Liver (tissue), 9 donors: Measurements from ENCODE around the gene NKD2. TPM values are rescaled to one million over a fixed set of nuclear protein-coding genes. Genes with fewer than 3 reads are reported as not detected.

Experiments
- DNase-seq: peaks from one replicate; pipeline ENCODE4 v3.0.0-alpha.2; 2017; ENCODE audit warnings: low spot score
- H3K27ac ChIP-seq, 2 donors: one replicate each; pipeline ENCODE4 v1.7.0; 2013; ENCODE audit warnings: inconsistent platforms in 2 of 2, low read length in 2 of 2, control low read depth in 1 of 2, low read depth in 1 of 2, mild to moderate bottlenecking in 1 of 2
- H3K27me3 ChIP-seq, 4 donors: one replicate each; pipeline versions ENCODE4 v1.6.1 to v1.7.0; 2013; ENCODE audit warnings: low read length in 3 of 4, inconsistent platforms in 1 of 4, mild to moderate bottlenecking in 1 of 4, moderate library complexity in 1 of 4; ENCODE audit not compliant: control insufficient read depth in 4 of 4, insufficient read depth in 4 of 4
- H3K36me3 ChIP-seq, 4 donors: one replicate each; pipeline versions ENCODE4 v1.6.1 to v1.7.0; 2013; ENCODE audit warnings: low read length in 3 of 4, mild to moderate bottlenecking in 3 of 4, low read depth in 1 of 4, moderate library complexity in 1 of 4; ENCODE audit not compliant: control insufficient read depth in 4 of 4, insufficient read depth in 3 of 4
- H3K4me1 ChIP-seq, 4 donors: one replicate each; pipeline versions ENCODE4 v1.6.1 to v1.7.0; 2013; ENCODE audit warnings: low read length in 3 of 4, mild to moderate bottlenecking in 3 of 4, moderate library complexity in 1 of 4; ENCODE audit not compliant: control insufficient read depth in 4 of 4, insufficient read depth in 4 of 4
- H3K4me3 ChIP-seq, 3 donors: one replicate each; pipeline versions ENCODE4 v1.6.1 to v1.7.0; 2013; ENCODE audit warnings: low read length in 3 of 3, control low read depth in 1 of 3, low read depth in 1 of 3, mild to moderate bottlenecking in 1 of 3
- H3K9ac ChIP-seq, 2 donors: one replicate each; pipeline ENCODE4 v1.7.0; 2013; ENCODE audit warnings: low read length in 2 of 2, mild to moderate bottlenecking in 2 of 2, moderate library complexity in 2 of 2, control low read depth in 1 of 2, low read depth in 1 of 2
- H3K9me3 ChIP-seq, 4 donors: one replicate each; pipeline versions ENCODE4 v1.6.1 to v1.7.0; 2013; ENCODE audit warnings: low read length in 3 of 4; ENCODE audit not compliant: control insufficient read depth in 4 of 4
- ATF3 ChIP-seq: IDR thresholded peaks from 2 replicates; pipeline ENCODE4 v1.6.1; 2016; ENCODE audit warnings: antibody characterized with exemption
- CTCF ChIP-seq: fragments of 150-350 bp; IDR thresholded peaks from 2 replicates; pipeline ENCODE4 v1.5.1; 2017; ENCODE audit warnings: improper control_type of control experiment, low read depth, low read length; ENCODE audit not compliant: missing input control
- EGR1 ChIP-seq, 2 donors: IDR thresholded peaks; 2 replicates each; pipeline ENCODE4 v1.6.1; 2016 to 2018; ENCODE audit warnings: antibody characterized with exemption in 2 of 2, low read depth in 2 of 2
- FOXA2 ChIP-seq: IDR thresholded peaks from 2 replicates; pipeline ENCODE4 v1.6.1; 2016; ENCODE audit warnings: antibody characterized with exemption
- HNF4A ChIP-seq, 2 donors: conservative IDR thresholded peaks; 2 replicates each; pipeline ENCODE4 v1.6.1; 2016; ENCODE audit warnings: antibody characterized with exemption in 2 of 2, mild to moderate bottlenecking in 2 of 2
- HNF4G ChIP-seq: IDR thresholded peaks from 2 replicates; pipeline ENCODE4 v1.6.1; 2016; ENCODE audit warnings: antibody characterized with exemption
- NR2F2 ChIP-seq: IDR thresholded peaks from 2 replicates; pipeline ENCODE4 v1.6.1; 2016; ENCODE audit warnings: antibody characterized with exemption
- SP1 ChIP-seq: IDR thresholded peaks from 2 replicates; pipeline ENCODE4 v1.6.1; 2018; ENCODE audit warnings: antibody characterized with exemption, mild to moderate bottlenecking
- YY1 ChIP-seq: IDR thresholded peaks from 2 replicates; pipeline ENCODE4 v1.6.1; 2016; ENCODE audit warnings: antibody characterized with exemption, mild to moderate bottlenecking
- WGBS: extraction: QIAGEN DNeasy Blood & Tissue Kit; methylation state at CpG from one replicate; pipeline ENCODE4 v1.1.7; 2013; 5-methylcytosine and 5-hydroxymethylcytosine counted together
- polyA plus RNA-seq, 2 donors: library from polyadenylated mRNA; stranded (reverse) in 1 of 2; unstranded in 1 of 2; fragments of 200-250 nt in 1 of 2; fragments of >200 nt in 1 of 2; fragmentation: Nextera tagmentation in 1 of 2; extraction: Ambion mirVana in 1 of 2; gene quantifications; one replicate each; pipeline versions ENCODE4 v1.2.1 to v1.2.3, GENCODE V29; 2013 to 2015
- total RNA-seq, 2 donors: library from RNA; depleted of rRNA; stranded (reverse); fragments of >200 nt; gene quantifications; one replicate each; pipeline ENCODE4 v1.2.3, GENCODE V29; 2014
- donor health status: healthy.
- donor health status: healthy.
- donor health status: healthy.
- donor health status: healthy.
- donor health status: healthy.

Gene NKD2
- total and polyA plus RNA-seq, 4 donors = 0.09 to 1.3 (median 0.42) TPM

- Histone ChIP-seq H3K4me3 (no peak overlapping the region), H3K27me3 (no peaks in the 10 kb centered on the region), H3K36me3 (no peaks in the 10 kb centered on the region), H3K27ac (no peak overlapping the region), H3K9ac (no peak overlapping the region), H3K4me1 (peaks cover 0 to 9% (median 3%) of the 10 kb centered on the region in 4 donors), H3K9me3 (no peaks in the 10 kb centered on the region)
- WGBS = 71% methylated on average over 19 of the region's 19 CpGs
- DNase-seq = no peak
- TF ChIP-seq HNF4A (conservative IDR thresholded peaks at IDR 0.05) (peak in 1 of 2 donors; percentile 15), YY1 (peak; percentile 67), EGR1 (IDR thresholded peaks at IDR 0.05; ENCODE audit: low read depth in 2 of 2) (no peak)
These were observed 7.4 kb downstream of the NKD2 start for GRCh38 chr5:1016036-1016435.

- no peaks in the 10 kb centered on the region for H3K9me3 ChIP-seq
- TF ChIP-seq HNF4A (conservative IDR thresholded peaks at IDR 0.05) (peak in 1 of 2 donors; percentile 2), FOXA2 (no peak)
- no peak overlapping the region for H3K4me3 ChIP-seq
- no peak overlapping the region for H3K9ac ChIP-seq
- no peaks in the 10 kb centered on the region for H3K36me3 ChIP-seq
- peaks cover 0 to 9% (median 3%) of the 10 kb centered on the region in 4 donors for H3K4me1 ChIP-seq
- WGBS = 79% methylated on average over 16 of the region's 16 CpGs
- no peaks in the 10 kb centered on the region for H3K27me3 ChIP-seq
- no peak for DNase-seq
- H3K27ac ChIP-seq = no peak overlapping the region
These were observed 7.9 kb downstream of the NKD2 start for GRCh38 chr5:1016476-1016875.

GRCh38 chr5:1017056-1017455 lies 8.5 kb downstream of the NKD2 start:
- Histone ChIP-seq H3K27me3 (no peaks in the 10 kb centered on the region), H3K4me3 (no peak overlapping the region), H3K27ac (no peak overlapping the region), H3K36me3 (no peaks in the 10 kb centered on the region), H3K9me3 (no peaks in the 10 kb centered on the region), H3K9ac (no peak overlapping the region), H3K4me1 (peaks cover 0 to 9% (median 3%) of the 10 kb centered on the region in 4 donors)
- DNase-seq = no peak
- TF ChIP-seq ATF3 (no peak), HNF4G (no peak), YY1 (no peak), SP1 (no peak)
- WGBS = 76% methylated on average over 12 of the region's 12 CpGs

- Histone ChIP-seq H3K4me3 (no peak overlapping the region), H3K36me3 (no peaks in the 10 kb centered on the region), H3K9ac (no peak overlapping the region), H3K4me1 (peaks cover 0 to 9% (median 3%) of the 10 kb centered on the region in 4 donors), H3K9me3 (no peaks in the 10 kb centered on the region), H3K27ac (no peak overlapping the region), H3K27me3 (no peaks in the 10 kb centered on the region)
- WGBS = 95% methylated on average over 19 of the region's 19 CpGs
- DNase-seq = no peak
- no peak for TF ChIP-seq NR2F2
- no peak for TF ChIP-seq FOXA2
These were observed 9.3 kb downstream of the NKD2 start for GRCh38 chr5:1017691-1018455.

GRCh38 chr5:1018596-1018995 lies 10.0 kb downstream of the NKD2 start:
- Histone ChIP-seq H3K9me3 (no peaks in the 10 kb centered on the region), H3K4me1 (peaks cover 0 to 9% (median 3%) of the 10 kb centered on the region in 4 donors), H3K27ac (no peak overlapping the region), H3K36me3 (no peaks in the 10 kb centered on the region), H3K4me3 (no peak overlapping the region), H3K9ac (no peak overlapping the region), H3K27me3 (no peaks in the 10 kb centered on the region)
- DNase-seq = no peak
- WGBS = 96% methylated on average over 9 of the region's 9 CpGs
- no peak for TF ChIP-seq CTCF
- no peak for TF ChIP-seq HNF4G
